Measurements from ENCODE around the gene IQCK. TPM values are rescaled to one million over a fixed set of nuclear protein-coding genes. Genes with fewer than 3 reads are reported as not detected.

The IQCK gene
- total and polyA plus RNA-seq, 11 donors, result 5.6 to 17.4 (median 9.0) TPM

GRCh38 chr16:19810817-19811731, 93.0 kb downstream of the IQCK start:
- TF ChIP-seq CTCF (IDR thresholded peaks at IDR 0.05) (no peak), POLR2A (IDR thresholded peaks at IDR 0.05) (no peak)
- WGBS, 4 donors, result 60 to 72% (median 67%) methylated on average over 13 of the region's 13 CpGs
- Histone ChIP-seq H3K9me3 (peaks cover 0 to 13% (median 3%) of the 10 kb centered on the region in 12 donors), H3K4me3 (no peak overlapping the region), H3K4me1 (peaks cover 0 to 38% (median 20%) of the 10 kb centered on the region in 12 donors), H3K27ac (peak overlapping the region in 8 of 12 donors; percentile 2 to 68 (median 40)), H3K27me3 (no peaks in the 10 kb centered on the region), H3K36me3 (no peaks in the 10 kb centered on the region)
- intact Hi-C loops (cut with DNase I), result loop anchor here in 3 of 10 donors (5.0 to 10.0 kb wide), 3 partner anchors 49 to 59 kb away; no protein-coding TSS in a partner anchor
- ATAC-seq (peak in 3 of 4 donors; percentile 23 to 48 (median 30)), DNase-seq (no peak)

GRCh38 chr16:19812986-19813385, 94.9 kb downstream of the IQCK start:
- no peaks in the 10 kb centered on the region for H3K27me3 ChIP-seq
- H3K4me1 ChIP-seq, result peaks cover 0 to 28% (median 16%) of the 10 kb centered on the region in 12 donors
- no peaks in the 10 kb centered on the region for H3K36me3 ChIP-seq
- peaks cover 0 to 9% (median 3%) of the 10 kb centered on the region in 12 donors for H3K9me3 ChIP-seq
- intact Hi-C loops (cut with DNase I), result loop anchor here in 3 of 10 donors (5.0 to 10.0 kb wide), 3 partner anchors 51 to 61 kb away; no protein-coding TSS in a partner anchor
- ATAC-seq (no peak), DNase-seq (no peak)
- H3K4me3 ChIP-seq, result no peak overlapping the region
- H3K27ac ChIP-seq, result peak overlapping the region in 3 of 12 donors; percentile 2 to 61 (median 30)
- TF ChIP-seq CTCF (IDR thresholded peaks at IDR 0.05) (no peak), POLR2A (IDR thresholded peaks at IDR 0.05) (no peak)

- no peak overlapping the region for H3K4me3 ChIP-seq
- H3K27ac ChIP-seq, result no peak overlapping the region
- H3K9me3 ChIP-seq, result peaks cover 0 to 9% (median 3%) of the 10 kb centered on the region in 12 donors
- no peaks in the 10 kb centered on the region for H3K36me3 ChIP-seq
- no peaks in the 10 kb centered on the region for H3K27me3 ChIP-seq
- WGBS, 4 donors, result 68 to 94% (median 88%) methylated on average over 2 of the region's 2 CpGs
- intact Hi-C loops (cut with DNase I), result loop anchor here in 1 of 10 donors (10.0 kb wide), 1 partner anchor 49 kb away; no protein-coding TSS in a partner anchor
- H3K4me1 ChIP-seq, result peaks cover 0 to 14% (median 5%) of the 10 kb centered on the region in 12 donors
- DNase-seq, result no peak
- no peak for ATAC-seq
- TF ChIP-seq POLR2A (IDR thresholded peaks at IDR 0.05) (no peak), CTCF (IDR thresholded peaks at IDR 0.05) (no peak)
These were observed 97.3 kb downstream of the IQCK start for GRCh38 chr16:19815418-19815817.

GRCh38 chr16:19817122-19817521, 99.1 kb downstream of the IQCK start:
- H3K36me3 ChIP-seq, result no peaks in the 10 kb centered on the region
- TF ChIP-seq POLR2A (IDR thresholded peaks at IDR 0.05) (no peak), CTCF (IDR thresholded peaks at IDR 0.05) (no peak)
- 85 to 99% (median 92%) methylated on average over 3 of the region's 3 CpGs for WGBS, 4 donors
- H3K27ac ChIP-seq, result no peak overlapping the region
- H3K9me3 ChIP-seq, result peaks cover 0 to 9% (median 3%) of the 10 kb centered on the region in 12 donors
- intact Hi-C loops (cut with DNase I), result loop anchor here in 1 of 10 donors (10.0 kb wide), 1 partner anchor 48 kb away; no protein-coding TSS in a partner anchor
- H3K27me3 ChIP-seq, result no peaks in the 10 kb centered on the region
- no peaks in the 10 kb centered on the region for H3K4me1 ChIP-seq
- no peak overlapping the region for H3K4me3 ChIP-seq
- ATAC-seq (no peak), DNase-seq (no peak)

Measured in heart left ventricle (tissue), 16 donors.